Femur (tissue), 1 donor: ENCODE data around the gene MTHFD1L.

Experiments used
- DNase-seq: peaks from one replicate; pipeline ENCODE4 v3.0.0-alpha.2; 2017

Gene MTHFD1L

GRCh38 chr6:150866147-150866990 is 867 bp downstream of the MTHFD1L start:
- peak; percentile 95 for DNase-seq

GRCh38 chr6:150866991-150867501 is 1.5 kb downstream of the MTHFD1L start:
- DNase-seq, result peak; percentile 35

GRCh38 chr6:150868759-150869158 is 3.3 kb downstream of the MTHFD1L start:
- no peak for DNase-seq

GRCh38 chr6:150874179-150874578 is 8.7 kb downstream of the MTHFD1L start:
- DNase-seq, result no peak

- DNase-seq, result no peak
Observed at GRCh38 chr6:150875841-150876240, 10.3 kb downstream of the MTHFD1L start.

- DNase-seq, result peak; percentile 86
Observed at GRCh38 chr6:150876598-150876997, 11.1 kb downstream of the MTHFD1L start.

- no peak for DNase-seq
Observed at GRCh38 chr6:150877928-150878327, 12.4 kb downstream of the MTHFD1L start.

- no peak for DNase-seq
Observed at GRCh38 chr6:150878347-150879213, 13.1 kb downstream of the MTHFD1L start.

GRCh38 chr6:150880336-150880735 is 14.8 kb downstream of the MTHFD1L start:
- DNase-seq, result no peak

GRCh38 chr6:150881911-150882481 is 16.5 kb downstream of the MTHFD1L start:
- peak; percentile 75 for DNase-seq

- no peak for DNase-seq
Observed at GRCh38 chr6:150883521-150883920, 18.0 kb downstream of the MTHFD1L start.

GRCh38 chr6:150886155-150886554 is 20.7 kb downstream of the MTHFD1L start:
- DNase-seq, result no peak

- DNase-seq, result no peak
Observed at GRCh38 chr6:150887978-150888563, 22.6 kb downstream of the MTHFD1L start.

GRCh38 chr6:150890346-150890745 is 24.8 kb downstream of the MTHFD1L start:
- no peak for DNase-seq

GRCh38 chr6:150891888-150892485 is 26.5 kb downstream of the MTHFD1L start:
- DNase-seq, result peak; percentile 91

GRCh38 chr6:150894191-150894744 is 28.8 kb downstream of the MTHFD1L start:
- DNase-seq, result no peak

GRCh38 chr6:150894935-150895552 is 29.5 kb downstream of the MTHFD1L start:
- DNase-seq, result peak; percentile 85

- DNase-seq, result no peak
Observed at GRCh38 chr6:150895928-150896632, 30.6 kb downstream of the MTHFD1L start.

GRCh38 chr6:150897400-150897943 is 32.0 kb downstream of the MTHFD1L start:
- no peak for DNase-seq

- DNase-seq, result no peak
Observed at GRCh38 chr6:150898399-150899170, 33.1 kb downstream of the MTHFD1L start.
